Neural crest cell (in vitro differentiated cells): ENCODE data around the gene DUSP5. TPM values are rescaled to one million over a fixed set of nuclear protein-coding genes. Genes with fewer than 3 reads are reported as not detected.

ENCODE experiments used
- DNase-seq: peaks from one replicate; pipeline ENCODE4 v3.0.0; 2021; ENCODE audit warnings: low read depth, mixed read lengths, low spot score
- H3K27ac Mint-ChIP-seq: one replicate; pipeline ENCODE4 v1.8.0; 2021; ENCODE audit warnings: mild to moderate bottlenecking, mixed read lengths; ENCODE audit not compliant: unreplicated experiment
- H3K27me3 Mint-ChIP-seq: 2 replicates; pipeline ENCODE4 v1.8.0; 2021; ENCODE audit warnings: low read depth, mild to moderate bottlenecking, mixed read lengths
- H3K36me3 Mint-ChIP-seq: 2 replicates; pipeline ENCODE4 v1.8.0; 2021; ENCODE audit warnings: low read depth, mild to moderate bottlenecking, mixed read lengths
- H3K4me1 Mint-ChIP-seq: 2 replicates; pipeline ENCODE4 v1.8.0; 2021; ENCODE audit warnings: mixed read lengths
- H3K4me3 Mint-ChIP-seq: one replicate; pipeline ENCODE4 v1.8.0; 2021; ENCODE audit warnings: mild to moderate bottlenecking, mixed read lengths
- H3K9me3 Mint-ChIP-seq: 2 replicates; pipeline ENCODE4 v1.8.0; 2021; ENCODE audit warnings: mixed read lengths
- CTCF ChIP-seq: fragments of 200-600 bp; sonication (generic); conservative IDR thresholded peaks from 2 replicates; pipeline ENCODE4 v1.5.0; 2021; ENCODE audit warnings: antibody characterized with exemption, mild to moderate bottlenecking
- total RNA-seq: library from RNA; stranded (reverse); gene quantifications from 2 replicates; pipeline ENCODE4 v1.2.1, GENCODE V29; 2021

DUSP5 gene
- total RNA-seq, 1 donor from 2014 or later, result 2.5 TPM

- DNase-seq, result no peak
- Mint-ChIP-seq H3K4me1 (peaks cover 12% of the 10 kb centered on the region), H3K36me3 (no peaks in the 10 kb centered on the region), H3K9me3 (no peaks in the 10 kb centered on the region), H3K27ac (no peak overlapping the region), H3K4me3 (no peak overlapping the region), H3K27me3 (no peaks in the 10 kb centered on the region)
- TF ChIP-seq CTCF, result no peak
Measured at GRCh38 chr10:110488940-110489339, 8.8 kb upstream of the DUSP5 start.

GRCh38 chr10:110490640-110491039, 7.1 kb upstream of the DUSP5 start:
- no peak for DNase-seq
- no peak for TF ChIP-seq CTCF
- peaks cover 2% of the 10 kb centered on the region for H3K27me3 Mint-ChIP-seq
- H3K27ac Mint-ChIP-seq, result no peak overlapping the region
- no peak overlapping the region for H3K4me3 Mint-ChIP-seq
- H3K9me3 Mint-ChIP-seq, result no peaks in the 10 kb centered on the region
- no peaks in the 10 kb centered on the region for H3K36me3 Mint-ChIP-seq
- peaks cover 14% of the 10 kb centered on the region for H3K4me1 Mint-ChIP-seq

- TF ChIP-seq CTCF, result no peak
- peaks cover 21% of the 10 kb centered on the region for H3K4me1 Mint-ChIP-seq
- H3K36me3 Mint-ChIP-seq, result no peaks in the 10 kb centered on the region
- no peaks in the 10 kb centered on the region for H3K9me3 Mint-ChIP-seq
- H3K4me3 Mint-ChIP-seq, result no peak overlapping the region
- no peak for DNase-seq
- peaks cover 5% of the 10 kb centered on the region for H3K27me3 Mint-ChIP-seq
- H3K27ac Mint-ChIP-seq, result no peak overlapping the region
Measured at GRCh38 chr10:110491346-110491745, 6.4 kb upstream of the DUSP5 start.

- Mint-ChIP-seq H3K27me3 (peaks cover 14% of the 10 kb centered on the region), H3K27ac (no peak overlapping the region), H3K36me3 (no peaks in the 10 kb centered on the region), H3K4me3 (peak overlapping the region; percentile 3), H3K4me1 (peaks cover 29% of the 10 kb centered on the region), H3K9me3 (no peaks in the 10 kb centered on the region)
- TF ChIP-seq CTCF, result no peak
- no peak for DNase-seq
Measured at GRCh38 chr10:110492069-110492822, 5.5 kb upstream of the DUSP5 start.

GRCh38 chr10:110493832-110494426, 3.8 kb upstream of the DUSP5 start:
- Mint-ChIP-seq H3K27me3 (peaks cover 23% of the 10 kb centered on the region), H3K36me3 (no peaks in the 10 kb centered on the region), H3K9me3 (no peaks in the 10 kb centered on the region), H3K4me3 (peak overlapping the region; percentile 74), H3K4me1 (peaks cover 21% of the 10 kb centered on the region), H3K27ac (peak overlapping the region; percentile 29)
- TF ChIP-seq CTCF, result no peak
- DNase-seq, result no peak
